Loucy (cell line): ENCODE data around the gene CNTNAP2.

Source experiments
- EZH2phosphoT487 ChIP-seq: fragments of 200-600 bp; IDR thresholded peaks from 2 replicates; pipeline ENCODE4 v1.6.1; 2018; ENCODE audit warnings: antibody characterized with exemption, mild to moderate bottlenecking, moderate library complexity, borderline replicate concordance
- TF ChIP-seq, protein P1 (sequence below): fragments of 200-600 bp; sonication (generic); conservative IDR thresholded peaks from 2 replicates; pipeline ENCODE4 v1.5.1; 2014; ENCODE audit warnings: mild to moderate bottlenecking, antibody characterized with exemption, low read length

DNA sequence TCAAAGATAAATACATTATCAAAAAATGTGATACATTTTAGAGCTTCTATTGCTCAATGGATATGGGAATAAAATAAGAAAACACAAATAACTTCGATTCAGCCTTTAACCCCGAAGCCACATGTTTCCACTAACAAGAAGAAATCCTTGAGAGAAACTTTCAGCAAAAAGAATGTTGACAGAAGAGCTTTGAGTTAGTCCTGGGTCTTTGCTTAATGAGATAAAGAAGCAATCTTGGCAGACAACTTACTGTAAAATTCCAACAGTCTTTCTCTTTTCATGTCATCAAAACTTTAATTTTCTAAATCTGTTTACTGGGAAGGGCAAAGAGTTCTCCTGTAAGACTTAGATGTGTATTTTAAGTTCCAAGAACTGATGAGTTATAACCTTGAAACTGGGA is 810.2 kb downstream of the CNTNAP2 start:
- TF ChIP-seq, protein P1, sequence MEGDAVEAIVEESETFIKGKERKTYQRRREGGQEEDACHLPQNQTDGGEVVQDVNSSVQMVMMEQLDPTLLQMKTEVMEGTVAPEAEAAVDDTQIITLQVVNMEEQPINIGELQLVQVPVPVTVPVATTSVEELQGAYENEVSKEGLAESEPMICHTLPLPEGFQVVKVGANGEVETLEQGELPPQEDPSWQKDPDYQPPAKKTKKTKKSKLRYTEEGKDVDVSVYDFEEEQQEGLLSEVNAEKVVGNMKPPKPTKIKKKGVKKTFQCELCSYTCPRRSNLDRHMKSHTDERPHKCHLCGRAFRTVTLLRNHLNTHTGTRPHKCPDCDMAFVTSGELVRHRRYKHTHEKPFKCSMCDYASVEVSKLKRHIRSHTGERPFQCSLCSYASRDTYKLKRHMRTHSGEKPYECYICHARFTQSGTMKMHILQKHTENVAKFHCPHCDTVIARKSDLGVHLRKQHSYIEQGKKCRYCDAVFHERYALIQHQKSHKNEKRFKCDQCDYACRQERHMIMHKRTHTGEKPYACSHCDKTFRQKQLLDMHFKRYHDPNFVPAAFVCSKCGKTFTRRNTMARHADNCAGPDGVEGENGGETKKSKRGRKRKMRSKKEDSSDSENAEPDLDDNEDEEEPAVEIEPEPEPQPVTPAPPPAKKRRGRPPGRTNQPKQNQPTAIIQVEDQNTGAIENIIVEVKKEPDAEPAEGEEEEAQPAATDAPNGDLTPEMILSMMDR: no peak
- no peak for TF ChIP-seq EZH2phosphoT487
